AG08395 (cell line): Measurements from ENCODE around the gene DHX16.
"Not testable (repeated sequence)": the region's sequence is repeated elsewhere in the genome, so short reads cannot be mapped to it uniquely, and the experiment has no call there.

Experiments used
- DNase-seq: peaks from one replicate; pipeline ENCODE4 v3.0.0; 2012; ENCODE audit warnings: mixed read lengths, low spot score

The DHX16 gene

GRCh38 chr6:30678964-30679726 lies 6.3 kb upstream of the DHX16 start:
- DNase-seq = peak; percentile 78

DNA sequence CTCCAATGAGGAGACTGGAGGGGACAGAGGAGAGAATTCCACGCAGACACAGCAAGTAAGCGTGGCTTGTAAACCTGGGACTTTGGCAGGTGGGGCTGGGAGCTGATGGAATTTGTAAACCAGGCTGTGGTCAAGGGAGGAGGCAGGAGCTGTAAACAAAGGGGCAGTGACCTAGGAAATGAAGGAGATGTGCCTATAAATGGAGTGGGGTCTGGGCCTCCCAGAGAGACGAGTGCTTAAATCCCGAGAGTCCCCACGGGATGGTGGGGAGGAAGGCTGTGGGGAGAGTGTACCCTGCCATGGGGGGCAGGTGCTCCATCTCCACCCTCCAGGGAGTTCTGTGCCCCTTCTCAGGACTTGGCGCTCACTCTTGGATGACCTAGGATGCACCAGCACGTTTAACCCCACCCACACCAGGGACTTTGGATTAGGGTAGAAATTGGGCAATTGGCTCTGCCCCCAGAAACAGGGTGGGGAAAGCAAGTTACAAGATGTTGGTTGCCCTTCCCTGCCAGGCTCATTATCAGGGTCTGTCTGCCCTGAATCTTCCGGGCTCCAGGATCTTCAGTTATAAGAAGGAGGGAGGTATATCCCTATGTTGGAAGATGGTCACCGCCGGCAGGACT lies 4.0 kb upstream of the DHX16 start:
- DNase-seq = no peak

GRCh38 chr6:30670760-30671527 lies 1.9 kb downstream of the DHX16 start:
- no peak for DNase-seq

- DNase-seq = not testable (repeated sequence)
These were observed 6.5 kb downstream of the DHX16 start for GRCh38 chr6:30666300-30666699.

DNA sequence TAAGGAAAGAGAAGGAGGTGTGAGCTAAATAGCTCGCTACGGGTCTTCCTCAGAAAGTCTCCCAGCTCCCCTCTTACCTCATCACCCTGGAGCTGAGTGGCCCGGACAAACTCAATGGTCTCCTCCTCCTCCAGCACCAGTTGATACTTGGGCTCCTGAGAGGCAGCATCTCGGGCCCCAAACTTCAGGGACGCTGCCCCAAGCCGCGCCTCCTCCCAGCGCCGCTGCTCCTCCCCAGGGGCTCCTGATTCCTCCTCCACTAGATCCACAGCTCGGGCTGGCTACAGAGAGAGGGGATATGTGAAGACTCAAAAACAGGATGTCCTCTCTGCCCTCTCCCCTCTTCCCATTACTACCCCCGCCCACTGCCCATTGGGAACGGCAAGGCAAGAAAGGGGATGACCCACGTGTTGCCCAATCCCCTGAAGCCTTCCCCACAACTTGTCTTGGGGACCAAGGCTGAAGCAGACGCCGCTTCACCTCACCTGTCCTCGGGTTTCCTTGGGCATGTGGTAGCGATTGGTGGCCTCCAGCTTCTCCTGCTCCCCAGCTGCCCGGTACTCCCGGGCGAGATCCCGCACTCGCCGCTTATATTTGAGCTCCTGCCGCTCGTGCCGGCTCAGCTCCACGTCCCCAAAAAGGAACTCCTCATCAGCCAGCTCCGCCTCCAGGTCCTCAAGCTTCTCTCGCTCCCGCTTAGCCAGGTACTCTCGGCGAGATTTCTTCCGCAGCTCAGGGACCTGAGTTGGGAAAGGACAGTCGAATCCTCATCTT lies 7.6 kb downstream of the DHX16 start:
- DNase-seq = no peak

- not testable (repeated sequence) for DNase-seq
These were observed 14.9 kb downstream of the DHX16 start for GRCh38 chr6:30657922-30658321.

- DNase-seq = no peak
These were observed 15.4 kb downstream of the DHX16 start for GRCh38 chr6:30657454-30657853.

DNA sequence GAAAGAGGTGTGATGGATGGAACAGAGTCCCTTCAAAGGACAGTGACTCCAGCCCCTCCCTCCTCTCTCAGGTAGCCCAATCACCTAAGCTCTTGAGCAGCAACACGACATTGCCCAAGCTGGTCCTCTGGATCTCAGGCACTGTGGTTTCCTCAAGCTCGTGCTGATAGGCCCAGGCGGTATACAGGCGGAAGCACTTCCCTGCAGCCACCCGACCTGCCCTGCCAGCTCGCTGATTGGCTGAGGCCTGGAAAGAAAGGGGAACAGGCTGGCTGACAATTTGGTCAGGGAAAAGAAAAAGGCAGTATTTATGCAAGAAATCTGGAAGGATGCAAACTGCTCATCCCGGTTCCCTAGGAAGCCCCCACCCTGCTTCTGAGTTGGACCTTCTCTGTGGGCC lies 16.3 kb downstream of the DHX16 start:
- no peak for DNase-seq

GRCh38 chr6:30655743-30656094 lies 17.1 kb downstream of the DHX16 start:
- no peak for DNase-seq

- DNase-seq = no peak
These were observed 17.7 kb downstream of the DHX16 start for GRCh38 chr6:30654798-30655742.

DNA sequence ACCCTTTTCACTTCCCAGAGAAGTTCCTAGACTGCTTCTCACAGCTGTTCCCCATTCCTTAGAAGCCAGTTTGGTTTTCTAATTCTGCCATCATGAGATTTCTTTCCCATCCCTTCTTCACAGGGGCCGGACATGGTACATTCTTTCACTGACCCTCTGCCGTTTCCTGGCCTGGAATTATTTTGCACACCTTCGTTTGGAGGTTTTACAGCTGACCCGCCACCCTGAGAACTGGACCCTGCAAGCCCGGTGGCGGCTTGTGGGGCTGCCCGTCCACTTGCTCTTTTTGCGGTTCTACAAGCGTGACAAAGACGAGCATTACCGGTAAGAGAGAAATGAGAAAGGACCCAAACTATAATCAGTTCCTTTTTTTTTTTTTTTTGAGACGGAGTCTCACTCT lies 21.7 kb downstream of the DHX16 start:
- DNase-seq = no peak

DNA sequence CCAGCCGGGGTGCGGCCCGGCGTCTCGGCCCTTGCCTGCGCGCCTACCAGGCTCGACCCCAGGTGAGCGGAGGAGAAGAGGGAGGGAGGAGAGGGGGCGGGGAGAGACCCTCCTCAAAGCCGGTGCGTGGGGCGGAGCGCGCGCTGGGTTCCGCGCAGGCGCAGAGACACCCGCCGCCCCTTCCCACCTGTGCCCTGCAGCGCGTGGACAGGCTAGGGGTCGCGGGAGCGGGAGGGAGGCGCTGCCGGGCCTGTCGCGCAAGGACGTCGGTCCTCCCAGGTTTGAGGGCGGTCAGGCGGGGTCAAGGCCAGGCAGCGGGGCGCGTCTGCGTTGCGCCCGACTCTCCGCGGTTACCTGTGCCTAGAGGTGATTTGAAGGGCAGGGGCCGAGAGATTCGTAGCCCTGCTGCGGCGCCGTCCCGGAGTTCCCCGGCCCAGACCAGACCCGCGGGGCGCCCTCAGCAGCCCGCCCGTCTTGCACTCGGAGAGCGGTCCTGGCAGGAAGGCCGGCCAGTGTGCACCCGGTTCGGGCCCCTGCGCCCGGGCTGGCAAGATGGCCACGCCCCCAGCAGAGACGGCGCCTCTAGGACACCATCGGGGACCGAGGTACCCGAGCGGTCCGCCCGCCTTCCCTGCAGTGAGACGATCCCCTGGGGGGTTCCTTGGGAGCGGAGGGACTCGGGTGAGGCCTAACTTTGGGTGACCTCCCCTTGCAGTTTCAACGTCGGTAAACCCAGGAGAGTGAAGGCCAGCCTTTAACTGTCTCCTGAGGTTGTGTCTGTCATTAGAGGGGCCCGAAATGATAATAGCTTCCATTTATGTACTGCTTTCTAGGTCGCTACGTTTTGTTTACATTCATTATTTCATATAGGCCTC lies 25.3 kb downstream of the DHX16 start:
- DNase-seq = peak; percentile 81

- DNase-seq = peak; percentile 99
These were observed 26.2 kb downstream of the DHX16 start, which contains the start of gene C6orf136 for GRCh38 chr6:30646450-30647241. Gene C6orf136 (plus strand): TSS chr6:30647133. CDS start chr6:30647232, 99 bp downstream.

- no peak for DNase-seq
These were observed 26.8 kb downstream of the DHX16 start for GRCh38 chr6:30645989-30646388.

DNA sequence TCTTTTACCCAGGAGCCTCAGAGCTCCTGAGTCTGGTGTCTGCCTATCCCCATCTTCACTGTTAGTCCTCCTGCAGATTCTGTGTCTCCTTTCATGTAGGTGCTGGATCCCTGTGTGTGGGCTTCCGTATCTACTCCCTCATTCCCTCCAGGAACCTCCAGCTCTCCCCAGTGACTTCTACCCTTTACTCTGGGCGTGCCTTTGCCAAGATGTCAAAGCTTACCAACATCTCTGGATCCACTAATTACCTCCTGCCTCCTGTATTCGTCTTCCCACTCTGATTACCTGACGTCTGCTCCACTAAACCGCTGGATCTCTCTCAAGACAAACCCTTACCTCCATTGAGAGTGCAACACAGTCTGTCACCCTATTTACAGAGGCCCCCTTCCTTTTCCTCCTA lies 28.0 kb downstream of the DHX16 start:
- no peak for DNase-seq

GRCh38 chr6:30643656-30644055 lies 29.1 kb downstream of the DHX16 start:
- DNase-seq = no peak

GRCh38 chr6:30641048-30641447 lies 31.8 kb downstream of the DHX16 start:
- DNase-seq = no peak

DNA sequence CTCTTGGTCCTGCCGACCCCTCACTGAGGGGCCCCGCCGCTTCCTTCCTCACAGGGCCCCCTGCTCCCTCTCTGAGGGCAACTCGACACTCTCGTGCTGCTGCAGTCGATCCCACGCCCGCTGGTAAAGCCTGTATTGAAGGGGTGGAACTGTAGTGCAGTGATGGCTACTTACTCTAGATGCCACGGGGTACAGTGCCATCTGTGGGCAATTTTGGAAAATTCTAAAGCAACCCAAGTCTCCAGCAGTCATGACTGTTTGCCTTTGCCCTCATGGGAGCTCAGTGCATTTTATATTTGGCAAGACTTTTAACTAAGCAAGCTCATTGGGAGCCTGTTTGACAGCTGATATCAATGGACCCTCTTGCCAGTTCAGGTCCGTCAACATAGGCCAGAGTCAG lies 32.3 kb downstream of the DHX16 start:
- DNase-seq = no peak

DNA sequence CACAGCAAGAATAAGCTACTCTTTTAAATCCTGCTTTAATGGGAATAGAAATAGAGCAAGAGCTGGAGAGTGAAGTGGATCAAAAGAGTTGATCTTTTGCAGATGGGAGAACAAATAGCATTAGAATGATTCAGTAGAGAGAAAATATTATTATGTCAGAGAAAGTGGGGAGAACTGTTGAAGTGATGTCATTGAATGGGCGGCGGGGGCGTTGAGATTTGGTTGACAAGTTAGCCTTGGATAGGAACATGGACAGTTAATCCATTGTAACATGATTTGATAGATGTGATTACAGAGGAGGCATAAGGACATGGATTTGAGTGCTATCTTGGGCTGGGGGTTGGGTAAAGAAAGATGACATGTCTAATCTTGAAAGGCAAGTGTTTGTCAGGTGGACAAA lies 37.0 kb downstream of the DHX16 start:
- no peak for DNase-seq
